Daoy (cell line): Measurements from ENCODE around the gene ASPN. TPM values are rescaled to one million over a fixed set of nuclear protein-coding genes. Genes with fewer than 3 reads are reported as not detected.

Source experiments
- DNase-seq: peaks from one replicate; pipeline ENCODE4 v3.0.0-alpha.2; 2015; ENCODE audit warnings: low read depth
- total RNA-seq: library from RNA; depleted of rRNA; stranded (reverse); fragments of >200 nt; shearing (Covaris generic); gene quantifications from 2 replicates; pipeline ENCODE4 v1.2.3, GENCODE V29; 2014

Gene ASPN
- total RNA-seq, 1 experiment from 2014 or later, result not detected

GRCh38 chr9:92506184-92506857, 24.0 kb upstream of the ASPN start:
- DNase-seq, result peak; percentile 88

- DNase-seq, result no peak
Measured at GRCh38 chr9:92504881-92505280, 22.6 kb upstream of the ASPN start.

GRCh38 chr9:92503156-92503555, 20.9 kb upstream of the ASPN start:
- DNase-seq, result no peak

- peak; percentile 47 for DNase-seq
Measured at GRCh38 chr9:92501671-92502393, 19.5 kb upstream of the ASPN start.

GRCh38 chr9:92500725-92501124, 18.4 kb upstream of the ASPN start:
- DNase-seq, result no peak

- no peak for DNase-seq
Measured at GRCh38 chr9:92499701-92500100, 17.4 kb upstream of the ASPN start.

GRCh38 chr9:92496396-92497176, 14.3 kb upstream of the ASPN start:
- DNase-seq, result no peak

GRCh38 chr9:92494856-92495255, 12.6 kb upstream of the ASPN start:
- no peak for DNase-seq

- no peak for DNase-seq
Measured at GRCh38 chr9:92493749-92494387, 11.6 kb upstream of the ASPN start.

- no peak for DNase-seq
Measured at GRCh38 chr9:92492781-92493401, 10.6 kb upstream of the ASPN start.

- DNase-seq, result peak; percentile 27
Measured at GRCh38 chr9:92488681-92489550, 6.6 kb upstream of the ASPN start.

- DNase-seq, result no peak
Measured at GRCh38 chr9:92486371-92486770, 4.1 kb upstream of the ASPN start.

- no peak for DNase-seq
Measured at GRCh38 chr9:92484563-92484962, 2.3 kb upstream of the ASPN start.

GRCh38 chr9:92483627-92484545, 1.6 kb upstream of the ASPN start:
- no peak for DNase-seq

- DNase-seq, result no peak
Measured at GRCh38 chr9:92482805-92483204, 499 bp upstream of the ASPN start.

- peak; percentile 41 for DNase-seq
Measured at GRCh38 chr9:92480986-92481633, 1.2 kb downstream of the ASPN start.

- DNase-seq, result no peak
Measured at GRCh38 chr9:92480291-92480771, 2.0 kb downstream of the ASPN start.

- no peak for DNase-seq
Measured at GRCh38 chr9:92479346-92479745, 3.0 kb downstream of the ASPN start.

- DNase-seq, result no peak
Measured at GRCh38 chr9:92478783-92479182, 3.5 kb downstream of the ASPN start.
